ENCODE data around the gene FAM114A2. TPM values are rescaled to one million over a fixed set of nuclear protein-coding genes. Genes with fewer than 3 reads are reported as not detected.

Gene FAM114A2
- total and polyA plus RNA-seq, 7 donors = 11.2 to 36.5 (median 23.2) TPM

GRCh38 chr5:154058055-154059038, 19.6 kb upstream of the FAM114A2 start:
- WGBS, 3 donors = 48 to 58% (median 53%) methylated on average over 10 of the region's 10 CpGs
- H3K4me1 ChIP-seq = peaks cover 12% of the 10 kb centered on the region
- intact Hi-C loops (cut with DNase I) = no loop called here
- H3K27me3 ChIP-seq (ENCODE audit: insufficient read depth in 3 of 3, low read length in 2 of 3) = no peaks in the 10 kb centered on the region
- H3K36me3 ChIP-seq (ENCODE audit: insufficient read depth in 1 of 2, low read depth in 1 of 2) = peaks cover 3 to 19% of the 10 kb centered on the region in 2 donors
- DNase-seq (no peak), ATAC-seq (no peak)
- H3K9me3 ChIP-seq = no peaks in the 10 kb centered on the region
- no peak overlapping the region for H3K27ac ChIP-seq
- no peak overlapping the region for H3K4me3 ChIP-seq
- TF ChIP-seq CTCF (IDR thresholded peaks at IDR 0.05) = no peak

GRCh38 chr5:154055201-154055600, 16.5 kb upstream of the FAM114A2 start:
- ATAC-seq (no peak), DNase-seq (no peak)
- WGBS, 3 donors = 81 to 92% (median 84%) methylated on average over 2 of the region's 2 CpGs
- Histone ChIP-seq H3K27ac (no peak overlapping the region), H3K36me3 (ENCODE audit: insufficient read depth in 1 of 2, low read depth in 1 of 2) (peaks cover 7 to 48% of the 10 kb centered on the region in 2 donors), H3K27me3 (ENCODE audit: insufficient read depth in 3 of 3, low read length in 2 of 3) (no peaks in the 10 kb centered on the region), H3K9me3 (no peaks in the 10 kb centered on the region), H3K4me3 (no peak overlapping the region), H3K4me1 (peaks cover 12% of the 10 kb centered on the region)
- TF ChIP-seq CTCF (IDR thresholded peaks at IDR 0.05) = no peak
- intact Hi-C loops (cut with DNase I) = no loop called here

- H3K27ac ChIP-seq = no peak overlapping the region
- H3K27me3 ChIP-seq (ENCODE audit: insufficient read depth in 3 of 3, low read length in 2 of 3) = no peaks in the 10 kb centered on the region
- DNase-seq (no peak), ATAC-seq (no peak)
- TF ChIP-seq CTCF (IDR thresholded peaks at IDR 0.05) = no peak
- 84 to 90% (median 85%) methylated on average over 4 of the region's 4 CpGs for WGBS, 3 donors
- no peaks in the 10 kb centered on the region for H3K9me3 ChIP-seq
- intact Hi-C loops (cut with DNase I) = no loop called here
- peaks cover 12 to 58% of the 10 kb centered on the region in 2 donors for H3K36me3 ChIP-seq (ENCODE audit: insufficient read depth in 1 of 2, low read depth in 1 of 2)
- H3K4me1 ChIP-seq = peaks cover 10% of the 10 kb centered on the region
- H3K4me3 ChIP-seq = no peak overlapping the region
These were observed 14.8 kb upstream of the FAM114A2 start for GRCh38 chr5:154053468-154053867.

DNA sequence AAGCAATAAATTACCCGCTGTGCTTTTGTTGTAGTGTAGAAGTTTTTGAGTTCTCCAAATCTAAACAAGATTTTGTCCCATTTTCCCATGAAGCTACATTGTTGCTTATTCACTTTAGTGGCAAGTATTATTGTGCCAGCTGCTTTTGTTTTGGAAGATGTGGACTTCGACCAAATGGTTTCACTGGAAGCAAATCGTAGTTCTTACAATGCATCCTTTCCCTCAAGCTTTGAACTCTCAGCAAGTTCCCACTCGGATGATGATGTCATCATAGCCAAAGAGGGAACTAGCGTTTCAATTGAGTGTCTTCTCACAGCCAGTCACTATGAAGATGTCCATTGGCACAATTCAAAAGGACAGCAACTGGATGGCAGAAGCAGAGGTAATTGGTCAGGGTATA, 10.9 kb upstream of the FAM114A2 start:
- Histone ChIP-seq H3K9me3 (no peaks in the 10 kb centered on the region), H3K4me3 (no peak overlapping the region), H3K4me1 (peaks cover 10% of the 10 kb centered on the region), H3K27ac (no peak overlapping the region), H3K27me3 (ENCODE audit: insufficient read depth in 3 of 3, low read length in 2 of 3) (no peaks in the 10 kb centered on the region), H3K36me3 (ENCODE audit: insufficient read depth in 1 of 2, low read depth in 1 of 2) (peaks cover 12 to 52% of the 10 kb centered on the region in 2 donors)
- no peak for DNase-seq
- ATAC-seq = no peak
- intact Hi-C loops (cut with DNase I) = no loop called here
- WGBS, 3 donors = 47 to 67% (median 52%) methylated on average over 5 of the region's 5 CpGs
- no peak for TF ChIP-seq CTCF (IDR thresholded peaks at IDR 0.05)

Measured in psoas muscle (tissue), 8 donors.